Measurements from ENCODE around the gene FASN.

DNA sequence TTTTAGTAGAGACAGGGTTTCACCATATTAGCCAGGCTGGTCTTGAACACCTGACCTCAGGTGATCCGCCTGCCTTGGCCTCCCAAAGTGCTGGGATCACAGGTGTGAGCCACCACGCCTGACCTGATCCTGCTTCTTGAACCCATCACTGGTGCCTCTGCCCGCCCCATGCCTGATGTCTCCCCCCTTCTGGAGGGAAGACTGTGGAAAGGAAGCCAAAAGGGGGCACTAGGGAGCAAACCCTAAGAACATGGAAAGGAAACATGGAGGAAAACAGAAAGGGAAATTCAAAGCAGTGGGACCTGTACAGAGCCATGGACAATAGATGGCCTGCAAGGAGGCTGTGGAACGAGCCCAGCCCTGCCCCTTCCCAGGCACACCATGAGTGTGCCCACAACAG is 31.1 kb upstream of the FASN start:
- peak; percentile 36 for TF ChIP-seq CTCF (conservative IDR thresholded peaks at IDR 0.05; ENCODE audit: low read length)
- TF ChIP-seq EZH2phosphoT487 (IDR thresholded peaks at IDR 0.05; ENCODE audit: borderline replicate concordance) = no peak
